HepG2 (cell line): Measurements from ENCODE around the gene NOS1AP. TPM values are rescaled to one million over a fixed set of nuclear protein-coding genes. Genes with fewer than 3 reads are reported as not detected.

Experiments used
- ATAC-seq: fragments of 200-7000 bp; cut with Tn5 transposase; 3 replicates; pipeline ENCODE4 v1.9.1; 2020; ENCODE audit warnings: mild to moderate bottlenecking, moderate library complexity
- BruUV-seq: library from RNA; stranded (reverse); fragments of 400-500 nt; replicated peaks from 2 replicates; lab custom pipeline; 2021; lab: Mats Ljungman, UMichigan
- CTCF ChIA-PET: fragments of 300-600 bp; formaldehyde crosslinking; extraction: SDS; loops from one replicate; lab custom pipeline; 2021; ENCODE audit warnings: low total read pairs, inconsistent platforms, low intra/inter-chr PET ratio; lab: Yijun Ruan, JAX
- POLR2A ChIA-PET: fragments of 350-600 bp; sonication (Branson Sonifier 250); formaldehyde crosslinking; loops from one replicate; lab custom pipeline; 2020; ENCODE audit warnings: antibody characterized with exemption, inconsistent platforms; lab: Yijun Ruan, JAX
- DNase-seq: peaks from one replicate; pipeline ENCODE4 v3.0.0-alpha.2; 2015; ENCODE audit warnings: low spot score
- FAIRE-seq: peaks from 3 replicates; lab custom pipeline; 2011; peaks lifted over from hg19 to GRCh38; lab: Jason Lieb, UNC
- H2AFZ ChIP-seq: one replicate; pipeline ENCODE4 v1.6.1; 2011; ENCODE audit warnings: low read length, inconsistent platforms
- H3K27ac ChIP-seq: fragments of 300-600 bp; 3 replicates; pipeline ENCODE4 v1.8.0; 2011; ENCODE audit warnings: mixed run types, mild to moderate bottlenecking, mixed read lengths, low read length, inconsistent platforms; ENCODE audit not compliant: insufficient read depth; ENCODE audit errors: extremely low read length
- H3K27me3 ChIP-seq, 2 experiments: fragments of 200-600 bp in 1 of 2; 2 replicates in 1 of 2; 3 replicates in 1 of 2; pipeline versions ENCODE4 v1.6.0 to v1.8.0; 2011; ENCODE audit warnings: low read length in 2 of 2, mild to moderate bottlenecking in 2 of 2, moderate library complexity in 2 of 2, inconsistent platforms in 1 of 2; ENCODE audit not compliant: insufficient read depth in 2 of 2, control insufficient read depth in 1 of 2
- H3K36me3 ChIP-seq, 2 experiments: fragments of 200-600 bp in 1 of 2; replicated peaks in 1 of 2; 2 replicates in 1 of 2; 3 replicates in 1 of 2; pipeline versions ENCODE4 v1.5.1 to v1.8.0; 2011; ENCODE audit warnings: low read length in 2 of 2, inconsistent platforms in 1 of 2; ENCODE audit not compliant: insufficient read depth in 2 of 2, control insufficient read depth in 1 of 2
- H3K4me1 ChIP-seq: 2 replicates; pipeline ENCODE4 v1.5.1; 2012; ENCODE audit warnings: low read length, inconsistent platforms; ENCODE audit not compliant: insufficient read depth
- H3K4me2 ChIP-seq: 2 replicates; pipeline ENCODE4 v1.6.0; 2011; ENCODE audit warnings: low read depth, low read length, inconsistent platforms
- H3K4me3 ChIP-seq, 3 experiments: fragments of 200-600 bp in 1 of 3; sonication (generic), shearing (Covaris generic) in 1 of 3; replicated peaks in 1 of 3; 2 replicates each; pipeline ENCODE4 v1.5.1; 2011 to 2016; ENCODE audit warnings: low read length in 3 of 3, inconsistent platforms in 2 of 3, low read depth in 2 of 3, mild to moderate bottlenecking in 2 of 3, control low read depth in 1 of 3, mixed read lengths in 1 of 3; ENCODE audit not compliant: insufficient read depth in 1 of 3
- H3K79me2 ChIP-seq: one replicate; pipeline ENCODE4 v1.6.1; 2011; ENCODE audit warnings: low read length, inconsistent platforms; ENCODE audit not compliant: insufficient read depth
- H3K9ac ChIP-seq: 2 replicates; pipeline ENCODE4 v1.6.0; 2011; ENCODE audit warnings: mild to moderate bottlenecking, low read depth, low read length, inconsistent platforms; ENCODE audit not compliant: insufficient read depth
- H3K9me3 ChIP-seq: 2 replicates; pipeline ENCODE4 v1.5.1; 2012; ENCODE audit warnings: mild to moderate bottlenecking, low read length
- H4K20me1 ChIP-seq: 2 replicates; pipeline ENCODE4 v1.6.0; 2011; ENCODE audit warnings: inconsistent platforms, mild to moderate bottlenecking, low read length, moderate library complexity; ENCODE audit not compliant: insufficient read depth
- ATRX ChIP-seq: sonication (generic); formaldehyde crosslinking; IDR thresholded peaks from 2 replicates; pipeline ENCODE4 v1.4.0; 2020; ENCODE audit warnings: missing genetic modification reagents, borderline replicate concordance
- CEBPZ ChIP-seq: IDR thresholded peaks from 2 replicates; pipeline ENCODE4 v1.6.1; 2012; ENCODE audit warnings: low read length, improper control_type of control experiment
- NFE2L2 ChIP-seq: fragments of 150-350 bp; IDR thresholded peaks from 2 replicates; pipeline ENCODE4 v1.6.1; 2014; ENCODE audit warnings: low read length
- NR2F2 ChIP-seq: IDR thresholded peaks from 2 replicates; pipeline ENCODE4 v1.6.1; 2012; ENCODE audit warnings: low read depth, inconsistent platforms, borderline replicate concordance
- NR2F6 ChIP-seq, 2 experiments: IDR thresholded peaks; 2 replicates each; pipeline ENCODE4 v1.6.1; 2016; ENCODE audit warnings: antibody characterized with exemption in 1 of 2, mild to moderate bottlenecking in 1 of 2
- POLR2AphosphoS5 ChIP-seq: IDR thresholded peaks from 2 replicates; pipeline ENCODE4 v1.6.1; 2012; ENCODE audit warnings: low read depth, low read length
- ZGPAT ChIP-seq: IDR thresholded peaks from 2 replicates; pipeline ENCODE4 v1.6.1; 2016; ENCODE audit warnings: mild to moderate bottlenecking
- ZNF256 ChIP-seq: sonication (generic); formaldehyde crosslinking; conservative IDR thresholded peaks from 2 replicates; pipeline ENCODE4 v1.4.0; 2020; ENCODE audit warnings: missing genetic modification reagents
- ZNF260 ChIP-seq: sonication (generic); formaldehyde crosslinking; IDR thresholded peaks from 2 replicates; pipeline ENCODE4 v1.4.0; 2020; ENCODE audit warnings: missing genetic modification reagents, low read depth, mild to moderate bottlenecking, borderline replicate concordance
- ZNF556 ChIP-seq: sonication (generic); formaldehyde crosslinking; IDR thresholded peaks from 2 replicates; pipeline ENCODE4 v1.4.0; 2020; ENCODE audit warnings: mild to moderate bottlenecking, missing genetic modification reagents, borderline replicate concordance
- ZSCAN30 ChIP-seq: sonication (generic); formaldehyde crosslinking; IDR thresholded peaks from 2 replicates; pipeline ENCODE4 v1.5.0; 2020; ENCODE audit warnings: mild to moderate bottlenecking, missing genetic modification reagents
- WGBS: methylation state at CpG from one replicate; pipeline ENCODE4 v1.1.6; 2017; ENCODE audit warnings: low lambda C conversion rate; 5-methylcytosine and 5-hydroxymethylcytosine counted together
- in situ Hi-C: cut with HindIII; loops from 2 replicates; pipeline ENCODE4 v1.10.0; 2017; ENCODE audit warnings: low pct_unique_long_range_greater_than_20kb; ENCODE audit not compliant: extremely low pct_ligation_motif_present
- intact Hi-C: fragments of 100-400 bp; cut with micrococcal nuclease; formaldehyde crosslinking; loops from one replicate; pipeline ENCODE4 v1.10.0; 2022; ENCODE audit not compliant: unreplicated experiment
- polyA plus RNA-seq, 8 experiments: library from polyadenylated mRNA; depleted of rRNA in 3 of 8; stranded (reverse) in 7 of 8; unstranded in 1 of 8; fragments of >200 nt; fragmentation: Illumina TruSeq in 4 of 8; extraction: Trizol in 4 of 8; gene quantifications; 2 replicates each; pipeline versions ENCODE4 v1.2.1 to v1.2.3, GENCODE V29; 2011 to 2016; ENCODE audit warnings: low read depth in 4 of 8, missing spikeins in 1 of 8, mixed read lengths in 1 of 8; ENCODE audit not compliant: insufficient read depth in 1 of 8
- total RNA-seq, 5 experiments: library from RNA; depleted of rRNA; stranded (reverse); fragments of >200 nt; fragmentation: Illumina TruSeq; extraction: Trizol; gene quantifications; 2 replicates each; pipeline ENCODE4 v1.2.3, GENCODE V29; 2016; ENCODE audit warnings: low read depth in 1 of 5
- TF ChIP-seq, protein P1 (sequence below): sonication (generic); formaldehyde crosslinking; IDR thresholded peaks from 2 replicates; pipeline ENCODE4 v1.5.1; 2020; ENCODE audit warnings: missing genetic modification reagents, mild to moderate bottlenecking, borderline replicate concordance

The NOS1AP gene
- total and polyA plus RNA-seq, 2 of the 13 experiments (the other 11 are each of a cell fraction or from before 2014, with no cell fraction given), result 2.0 to 3.3 TPM

DNA sequence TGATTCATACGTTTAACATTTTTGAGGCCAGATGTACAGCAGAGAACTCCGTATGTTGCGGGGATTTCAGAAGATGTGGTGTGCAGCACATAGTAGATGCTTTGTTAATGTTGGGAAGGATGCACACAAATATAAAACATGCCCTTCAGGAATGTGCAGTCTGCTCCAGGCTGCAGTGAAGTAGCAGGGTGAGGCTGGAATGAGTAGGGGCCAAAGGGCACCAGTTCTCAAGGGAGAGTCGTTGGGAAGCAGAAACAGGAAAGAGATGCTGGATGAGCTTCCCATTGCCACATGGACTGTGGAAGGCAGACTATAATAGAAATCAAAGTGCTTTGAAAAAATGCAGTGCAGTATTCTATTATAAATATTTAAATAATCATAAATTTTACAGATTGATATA is 126.9 kb downstream of the NOS1AP start (continued):
- TF ChIP-seq CEBPZ (no peak), NR2F6 (IDR thresholded peaks at IDR 0.05) (no peak), NR2F6 (CRISPR knock-in tag; IDR thresholded peaks at IDR 0.05) (peak; percentile 50; the same call in 1 of the 2 replicates)
- TF ChIP-seq, all 625 proteins: peak for 12

GRCh38 chr1:162197041-162197531 is 127.6 kb downstream of the NOS1AP start:
- H3K4me2 ChIP-seq, result peak overlapping the region; percentile 85
- ChIA-PET CTCF (interaction anchor here (0.8 kb wide), 1 partner anchor 79 kb away, joined by 3 read pairs; no protein-coding TSS in a partner anchor), POLR2A (interaction anchor here (1.0 to 2.7 kb wide), 15 partner anchors 9 to 128 kb away, joined by 3 to 12 read pairs (median 5); no protein-coding TSS in a partner anchor)
- no peak overlapping the region for H2AFZ ChIP-seq
- peak; percentile 69 for ATAC-seq
- intact Hi-C loops (loop anchor here (2.0 to 5.0 kb wide), 5 partner anchors 16 to 140 kb away; no protein-coding TSS in a partner anchor), in situ Hi-C loops (no loop called here)
- peak; percentile 82 for FAIRE-seq
- H3K4me1 ChIP-seq, result peaks cover 61% of the 10 kb centered on the region
- no peaks in the 10 kb centered on the region for H3K27me3 ChIP-seq
- no peaks in the 10 kb centered on the region for H4K20me1 ChIP-seq
- H3K36me3 ChIP-seq, result no peaks in the 10 kb centered on the region
- H3K79me2 ChIP-seq, result peaks cover 61% of the 10 kb centered on the region
- peak overlapping the region; percentile 35 to 55 (median 45) for H3K4me3 ChIP-seq
- H3K9ac ChIP-seq, result peak overlapping the region; percentile 54
- WGBS, result 5% methylated on average over 8 of the region's 8 CpGs
- peak overlapping the region; percentile 77 for H3K27ac ChIP-seq
- no peaks in the 10 kb centered on the region for H3K9me3 ChIP-seq
- no TSS peak for BruUV-seq
- peak; percentile 82 for DNase-seq
- TF ChIP-seq, protein P1, sequence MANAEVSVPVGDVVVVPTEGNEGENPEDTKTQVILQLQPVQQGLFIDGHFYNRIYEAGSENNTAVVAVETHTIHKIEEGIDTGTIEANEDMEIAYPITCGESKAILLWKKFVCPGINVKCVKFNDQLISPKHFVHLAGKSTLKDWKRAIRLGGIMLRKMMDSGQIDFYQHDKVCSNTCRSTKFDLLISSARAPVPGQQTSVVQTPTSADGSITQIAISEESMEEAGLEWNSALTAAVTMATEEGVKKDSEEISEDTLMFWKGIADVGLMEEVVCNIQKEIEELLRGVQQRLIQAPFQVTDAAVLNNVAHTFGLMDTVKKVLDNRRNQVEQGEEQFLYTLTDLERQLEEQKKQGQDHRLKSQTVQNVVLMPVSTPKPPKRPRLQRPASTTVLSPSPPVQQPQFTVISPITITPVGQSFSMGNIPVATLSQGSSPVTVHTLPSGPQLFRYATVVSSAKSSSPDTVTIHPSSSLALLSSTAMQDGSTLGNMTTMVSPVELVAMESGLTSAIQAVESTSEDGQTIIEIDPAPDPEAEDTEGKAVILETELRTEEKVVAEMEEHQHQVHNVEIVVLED (CRISPR knock-in tag), result no peak
- no peak for TF ChIP-seq ZNF556 (CRISPR knock-in tag)
- no peak for TF ChIP-seq ATRX (CRISPR knock-in tag)
- TF ChIP-seq ZSCAN30 (CRISPR knock-in tag), result no peak
- no peak for TF ChIP-seq ZGPAT (CRISPR knock-in tag)
- no peak for TF ChIP-seq ZNF260 (CRISPR knock-in tag)
- no peak for TF ChIP-seq ZNF256 (CRISPR knock-in tag)
- TF ChIP-seq POLR2AphosphoS5, result peak; percentile 36
- no peak for TF ChIP-seq NFE2L2
- TF ChIP-seq NR2F2, result no peak
